Measurements from ENCODE around the gene UTF1. TPM values are rescaled to one million over a fixed set of nuclear protein-coding genes. Genes with fewer than 3 reads are reported as not detected.
"Not testable (repeated sequence)": the region's sequence is repeated elsewhere in the genome, so short reads cannot be mapped to it uniquely, and the experiment has no call there.

Gene UTF1
- total RNA-seq, 1 donor from 2014 or later, result not detected

DNA sequence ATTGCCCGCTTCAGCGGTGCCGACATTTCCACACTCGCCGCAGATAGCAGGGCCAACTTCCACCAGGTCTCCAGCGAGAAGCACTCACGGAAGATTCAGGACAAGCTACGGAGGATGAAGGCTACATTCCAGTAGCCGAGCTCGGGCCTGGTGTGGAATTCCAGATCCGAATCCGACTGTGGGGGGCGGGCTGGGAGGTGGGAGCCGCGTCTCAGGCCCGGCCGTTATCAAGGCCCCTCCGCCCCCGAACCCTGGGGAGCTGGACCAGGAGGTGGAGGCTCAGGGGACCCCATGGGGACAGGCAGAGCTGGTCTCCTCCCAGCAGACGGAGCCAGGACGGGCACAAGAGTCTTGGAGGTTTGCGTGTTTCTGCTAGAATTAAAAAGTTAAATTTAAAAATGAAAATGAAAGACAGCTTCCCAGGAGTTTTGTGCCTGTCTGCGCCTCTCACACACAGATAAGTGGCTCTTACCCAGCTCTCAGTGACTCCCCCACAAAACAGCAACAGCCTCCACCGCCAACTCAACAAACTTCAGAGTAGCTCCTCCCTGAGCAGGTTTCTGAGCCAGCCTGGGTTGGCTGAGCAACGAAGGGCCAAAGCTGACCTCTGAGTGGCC is 5.2 kb upstream of the UTF1 start:
- DNase-seq (ENCODE audit: low spot score), result no peak

DNA sequence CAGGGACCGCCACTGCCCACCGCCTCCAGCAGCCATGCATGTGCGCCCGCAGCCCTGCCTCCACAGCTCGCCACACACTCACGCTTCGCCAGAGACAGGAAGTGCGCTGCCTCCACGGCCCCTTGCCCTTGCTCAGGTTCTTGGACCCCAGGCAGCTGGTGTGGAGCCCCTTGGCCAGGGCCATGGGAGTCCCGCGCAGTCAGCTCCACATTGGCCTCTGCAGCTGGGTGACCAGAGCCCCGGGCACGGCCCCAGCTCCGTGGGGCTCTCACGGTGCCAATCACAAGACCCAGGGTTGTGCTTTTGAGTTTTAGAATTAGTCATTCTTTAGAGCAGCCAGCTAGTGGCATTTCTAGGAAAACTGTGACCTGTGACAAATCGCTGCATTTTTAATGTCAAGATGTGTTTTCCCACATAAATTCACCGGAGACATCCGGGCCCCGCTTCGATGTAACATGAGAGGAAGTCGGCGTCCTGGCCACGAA is 4.3 kb upstream of the UTF1 start:
- no peak for DNase-seq (ENCODE audit: low spot score)

DNA sequence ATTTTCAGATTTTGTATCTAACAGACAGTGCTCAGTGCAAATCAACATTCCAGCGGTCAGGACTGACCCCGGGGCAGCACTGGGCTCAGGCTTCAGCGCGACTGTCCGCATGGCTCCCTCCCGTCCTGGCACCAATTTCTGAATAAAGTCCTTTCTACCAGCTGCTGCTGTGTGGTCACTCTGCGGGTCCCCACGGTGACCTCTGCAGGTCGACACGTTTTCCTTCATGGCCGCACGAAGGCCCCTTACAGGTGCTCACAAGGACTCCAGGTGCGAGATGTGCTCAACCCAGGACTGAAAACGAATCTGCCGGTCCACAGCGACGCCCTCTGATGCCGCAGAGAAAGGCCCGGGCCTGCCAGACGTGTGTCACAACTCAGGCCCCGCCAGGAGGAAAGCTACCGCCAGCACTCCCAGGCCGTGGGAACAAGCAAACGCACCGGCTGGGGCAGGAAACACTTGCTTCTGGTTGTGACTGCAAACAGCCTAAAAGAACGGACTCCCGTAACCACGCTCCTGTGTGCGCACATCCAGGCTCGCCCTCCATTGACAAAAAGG is 3.7 kb upstream of the UTF1 start:
- no peak for DNase-seq (ENCODE audit: low spot score)

DNA sequence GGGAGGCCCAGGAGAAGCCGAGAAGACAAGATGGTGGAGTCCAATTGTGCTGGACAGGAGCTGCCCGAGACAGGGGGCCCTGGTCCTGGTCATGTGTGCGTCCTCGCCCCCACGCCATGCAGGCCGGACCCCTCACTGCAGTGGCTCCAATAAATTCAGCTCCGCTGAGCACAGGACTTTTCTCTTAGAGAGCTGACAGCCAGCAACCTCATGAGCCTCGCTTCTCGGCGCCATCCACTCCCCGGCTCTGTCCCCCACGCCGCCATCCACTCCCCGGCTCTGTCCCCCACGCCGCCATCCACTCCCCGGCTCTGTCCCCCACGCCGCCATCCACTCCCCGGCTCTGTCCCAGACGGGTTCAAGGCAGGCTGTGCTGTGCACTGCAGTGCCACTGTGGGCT is 2.8 kb upstream of the UTF1 start:
- no peak for DNase-seq (ENCODE audit: low spot score)

DNA sequence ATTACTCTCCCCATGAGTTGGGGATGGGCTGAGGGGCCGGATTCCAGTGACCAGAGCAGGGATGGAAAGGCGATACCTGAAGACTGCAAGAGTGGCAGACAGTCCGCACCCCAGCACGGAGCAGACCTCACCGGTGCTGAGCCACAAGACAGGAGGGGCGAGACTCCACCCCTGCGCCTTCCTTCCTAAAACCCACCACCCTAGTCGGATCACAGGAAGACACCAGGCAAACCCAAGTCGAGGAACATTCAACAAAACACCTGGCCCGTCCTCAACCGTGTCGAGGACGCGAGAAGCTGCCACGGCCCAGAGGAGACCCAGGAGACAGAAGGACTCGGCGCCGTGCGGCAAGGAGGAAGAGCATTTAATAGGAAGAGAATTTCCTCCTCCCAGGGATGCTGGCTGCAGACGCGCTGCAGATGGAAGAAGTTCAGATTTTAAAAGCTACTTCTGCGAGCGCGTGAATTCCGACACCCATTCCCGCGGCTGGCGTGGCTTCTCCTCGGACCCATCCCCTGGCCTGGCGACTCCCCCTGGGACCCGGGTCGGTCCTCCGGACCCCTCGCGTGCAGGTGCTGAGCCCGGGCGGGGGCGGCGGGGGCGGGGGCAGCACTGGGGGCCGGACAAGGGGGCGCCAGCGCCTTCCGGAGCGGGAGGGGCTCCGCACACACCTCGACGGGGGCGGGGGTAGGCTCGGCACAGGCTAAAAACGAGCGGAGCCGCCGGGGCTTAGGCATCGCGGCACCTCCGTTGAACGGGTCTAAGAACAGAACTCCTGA is 563 bp upstream of the UTF1 start:
- DNase-seq (ENCODE audit: low spot score), result no peak

DNA sequence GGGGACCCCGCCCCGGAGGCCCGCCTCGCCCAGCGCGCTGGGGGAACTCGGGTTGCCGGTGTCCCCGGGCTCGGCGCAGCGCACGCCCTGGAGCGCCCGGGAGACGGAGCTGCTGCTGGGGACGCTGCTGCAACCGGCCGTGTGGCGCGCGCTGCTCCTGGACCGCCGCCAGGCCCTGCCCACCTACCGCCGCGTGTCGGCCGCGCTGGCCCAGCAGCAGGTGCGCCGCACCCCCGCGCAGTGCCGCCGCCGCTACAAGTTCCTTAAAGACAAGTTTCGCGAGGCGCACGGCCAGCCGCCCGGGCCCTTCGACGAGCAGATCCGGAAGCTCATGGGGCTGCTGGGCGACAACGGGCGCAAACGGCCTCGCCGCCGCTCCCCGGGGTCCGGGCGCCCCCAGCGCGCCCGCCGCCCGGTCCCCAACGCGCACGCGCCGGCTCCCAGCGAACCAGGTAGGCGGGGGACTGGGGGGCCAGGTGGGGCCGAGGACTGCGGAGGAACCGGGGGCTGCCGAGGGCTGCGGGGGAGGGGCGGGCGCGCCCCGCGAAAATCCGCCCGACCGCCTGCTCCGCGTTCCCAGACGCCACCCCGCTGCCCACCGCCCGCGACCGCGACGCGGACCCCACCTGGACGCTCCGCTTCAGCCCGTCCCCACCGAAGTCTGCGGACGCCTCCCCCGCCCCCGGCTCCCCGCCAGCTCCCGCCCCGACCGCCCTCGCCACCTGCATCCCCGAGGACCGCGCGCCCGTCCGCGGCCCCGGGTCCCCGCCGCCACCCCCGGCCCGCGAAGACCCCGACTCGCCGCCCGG is 574 bp downstream of the UTF1 start:
- no peak for DNase-seq (ENCODE audit: low spot score)

DNA sequence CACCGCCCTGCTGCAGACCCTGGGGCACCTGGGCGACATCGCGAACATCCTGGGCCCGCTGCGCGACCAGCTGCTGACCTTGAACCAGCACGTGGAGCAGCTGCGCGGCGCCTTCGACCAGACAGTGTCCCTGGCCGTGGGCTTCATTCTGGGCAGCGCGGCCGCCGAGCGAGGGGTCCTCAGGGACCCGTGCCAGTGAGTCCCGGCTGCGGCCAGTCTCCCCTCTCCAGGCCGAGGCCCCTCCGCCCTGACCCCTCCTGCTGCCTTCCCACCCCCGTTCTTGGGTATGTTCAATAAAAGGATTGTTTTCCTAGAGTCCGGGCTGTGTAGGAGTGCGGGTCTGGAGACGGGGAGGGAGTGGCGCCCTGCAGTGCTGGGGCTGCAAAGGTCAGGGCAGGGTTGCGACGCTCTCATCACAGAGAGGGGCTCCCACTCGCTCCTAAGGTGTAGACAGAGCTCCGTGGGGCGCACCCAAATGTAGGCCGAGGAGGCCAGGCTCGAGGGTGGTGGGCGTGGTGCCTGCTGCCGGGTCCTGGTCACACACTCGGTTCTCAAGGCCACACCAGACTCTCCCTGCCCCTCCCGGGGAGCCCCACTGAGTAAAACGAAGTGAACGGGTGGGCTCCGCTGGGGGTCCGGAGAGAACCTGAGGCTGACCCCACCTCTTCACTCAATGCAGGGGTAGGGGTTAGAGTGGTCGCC is 1.4 kb downstream of the UTF1 start:
- no peak for DNase-seq (ENCODE audit: low spot score)

DNA sequence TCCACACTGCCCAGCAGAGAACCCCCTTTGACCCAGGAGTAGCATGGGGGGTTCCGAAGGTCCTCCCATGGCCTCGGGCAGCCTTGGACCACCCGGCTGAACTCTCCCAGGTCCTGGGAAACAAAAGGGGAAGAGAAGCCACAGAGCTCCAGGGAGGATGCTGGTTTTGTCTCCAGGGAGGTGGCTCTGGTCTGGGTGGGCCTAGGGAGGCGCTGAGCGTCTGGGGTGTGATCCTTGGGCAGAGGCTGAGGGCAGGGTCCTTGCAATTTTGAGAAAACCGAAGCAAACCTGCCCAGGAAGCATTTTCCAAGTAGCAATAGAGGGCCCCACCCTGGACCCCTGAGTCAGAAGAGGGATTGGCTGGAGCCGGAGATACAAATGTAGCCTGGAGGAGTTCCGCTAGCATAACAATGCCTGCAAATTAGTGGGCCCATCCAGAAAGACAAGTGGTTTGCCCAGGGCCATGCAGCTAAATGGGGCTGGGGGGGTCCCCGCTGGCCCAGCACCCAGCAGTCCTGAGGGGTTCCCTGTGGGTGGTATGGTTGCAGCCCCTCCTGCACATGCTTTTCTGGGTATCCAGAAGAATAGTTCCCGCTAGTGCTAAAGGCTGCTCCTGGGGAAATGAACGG is 2.0 kb downstream of the UTF1 start:
- no peak for DNase-seq (ENCODE audit: low spot score)

DNA sequence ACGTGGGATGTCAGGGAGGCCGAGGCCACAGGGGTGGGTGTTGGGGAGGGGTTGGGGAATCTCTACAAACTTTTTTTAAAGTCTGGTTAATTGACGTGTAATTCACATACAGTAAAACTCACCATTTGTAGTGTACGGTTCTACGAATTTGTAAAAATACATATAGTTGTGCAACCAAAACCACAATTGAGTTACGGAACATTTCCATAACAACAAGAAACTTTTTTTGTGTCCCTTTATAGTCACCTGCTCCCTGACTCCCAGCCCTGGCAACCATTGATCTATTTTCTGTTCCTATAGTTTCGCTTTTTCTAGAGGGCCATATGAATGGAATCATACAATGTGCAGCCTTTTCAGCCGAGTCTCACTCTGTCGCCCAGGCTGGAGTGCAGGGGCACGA is 4.8 kb downstream of the UTF1 start:
- not testable (repeated sequence) for DNase-seq (ENCODE audit: low spot score)

DNA sequence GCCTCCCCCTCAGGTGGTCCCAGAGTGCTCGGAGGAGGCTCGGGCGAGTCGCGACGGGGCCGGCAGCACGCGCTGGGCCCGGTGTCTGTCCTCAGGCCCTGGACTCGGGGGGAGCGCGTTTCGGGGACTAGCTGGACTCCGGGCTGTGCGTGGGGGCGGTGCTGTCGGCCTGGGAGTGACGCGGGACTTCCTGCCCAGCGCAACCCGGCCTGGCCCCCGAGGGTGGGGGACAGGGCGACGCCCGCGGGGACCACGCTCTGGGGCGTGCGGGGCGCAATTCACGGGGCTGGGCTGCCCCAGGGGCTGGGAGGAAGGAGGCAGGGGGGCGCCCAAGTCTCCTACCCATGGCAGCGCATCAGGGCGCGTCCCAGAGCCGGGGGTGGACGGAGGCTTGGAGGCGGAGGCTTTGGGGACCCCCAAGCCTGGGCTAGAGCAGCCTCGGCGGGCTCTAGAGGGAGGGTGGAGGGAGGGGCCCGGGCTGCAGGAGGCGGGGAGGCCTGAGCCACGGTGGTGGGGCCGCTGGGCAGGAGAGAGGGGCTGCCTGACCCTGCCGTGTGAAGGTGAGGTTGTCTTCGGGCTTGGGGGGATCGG is 5.3 kb downstream of the UTF1 start:
- no peak for DNase-seq (ENCODE audit: low spot score)

DNA sequence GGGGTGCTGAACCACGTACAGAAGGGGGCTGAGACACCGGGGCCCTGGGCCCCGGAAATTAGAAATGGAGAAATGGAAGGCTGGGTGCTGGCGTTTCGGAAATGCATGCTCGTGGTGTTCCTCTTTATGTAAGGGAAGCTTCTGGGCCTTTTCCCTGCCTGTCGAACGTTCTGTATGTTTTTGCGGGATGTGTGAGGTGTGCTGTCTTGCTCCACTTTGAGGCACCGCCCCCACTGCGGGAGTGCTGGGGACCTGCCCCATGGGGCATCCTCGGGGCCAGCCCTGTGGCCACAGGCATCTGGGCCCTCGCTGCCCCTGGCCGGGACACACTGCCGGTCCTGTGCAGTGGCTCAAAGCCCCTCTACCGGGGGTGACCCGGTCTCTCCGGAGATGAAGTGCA is 5.9 kb downstream of the UTF1 start:
- DNase-seq (ENCODE audit: low spot score), result no peak

DNA sequence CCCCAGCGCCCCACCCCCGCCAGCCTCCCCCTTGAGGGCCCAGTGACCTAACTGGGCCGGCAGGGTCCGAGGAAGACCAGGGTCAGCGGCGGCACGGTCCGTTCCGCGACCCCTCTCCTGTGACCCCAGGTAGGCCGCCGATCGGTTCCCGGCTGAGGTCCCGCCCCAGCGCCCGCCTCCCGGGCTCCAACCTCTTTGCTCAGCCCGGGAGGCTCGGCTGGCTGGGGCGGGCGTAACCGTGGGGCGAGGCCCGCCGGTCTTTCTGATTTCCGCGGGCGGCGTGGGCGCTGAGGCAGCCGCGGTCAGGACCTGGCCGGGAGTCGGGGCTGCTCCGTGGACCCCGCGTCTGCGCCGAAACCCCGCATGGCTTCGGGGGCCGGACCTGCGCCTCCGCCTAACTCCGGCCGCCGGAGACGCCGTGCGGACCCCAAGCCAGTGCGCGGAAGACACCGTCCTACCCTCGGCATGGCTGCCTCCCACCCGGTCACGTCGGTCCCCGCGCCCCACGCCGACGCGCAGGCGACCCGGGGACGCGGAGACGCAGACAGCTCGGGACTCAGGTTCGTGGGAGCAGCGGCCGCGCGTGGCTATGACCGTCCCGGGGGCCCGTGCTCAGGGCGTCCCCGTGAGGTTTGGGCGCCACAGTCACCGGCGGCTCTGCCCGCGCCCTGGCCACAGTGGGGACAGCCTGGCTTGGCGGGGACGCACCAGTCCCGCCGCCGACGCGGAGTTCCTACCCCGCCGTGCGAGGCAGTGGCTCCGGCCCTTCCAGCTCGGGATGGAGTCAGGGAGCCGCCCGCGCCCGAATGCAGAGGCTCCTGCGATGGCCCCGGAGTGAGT is 6.6 kb downstream of the UTF1 start:
- DNase-seq (ENCODE audit: low spot score), result no peak

DNA sequence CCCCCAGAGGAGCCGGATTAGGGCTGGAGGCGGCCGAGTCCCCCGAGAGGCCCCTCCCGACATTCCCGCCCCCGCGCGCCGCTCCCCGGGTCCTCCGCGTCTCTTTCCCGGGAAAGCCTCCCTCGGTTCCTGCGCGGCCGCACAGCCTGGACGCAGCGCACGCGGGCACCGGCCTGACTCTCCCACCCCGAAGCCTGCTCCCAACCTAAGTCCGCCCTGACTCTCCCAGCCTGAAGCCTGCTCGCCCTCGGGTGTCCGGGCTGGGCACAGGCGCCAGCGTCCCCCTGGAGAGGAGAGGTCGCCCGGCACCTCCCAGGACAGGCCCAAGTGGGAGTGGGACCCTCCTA is 7.2 kb downstream of the UTF1 start:
- no peak for DNase-seq (ENCODE audit: low spot score)

DNA sequence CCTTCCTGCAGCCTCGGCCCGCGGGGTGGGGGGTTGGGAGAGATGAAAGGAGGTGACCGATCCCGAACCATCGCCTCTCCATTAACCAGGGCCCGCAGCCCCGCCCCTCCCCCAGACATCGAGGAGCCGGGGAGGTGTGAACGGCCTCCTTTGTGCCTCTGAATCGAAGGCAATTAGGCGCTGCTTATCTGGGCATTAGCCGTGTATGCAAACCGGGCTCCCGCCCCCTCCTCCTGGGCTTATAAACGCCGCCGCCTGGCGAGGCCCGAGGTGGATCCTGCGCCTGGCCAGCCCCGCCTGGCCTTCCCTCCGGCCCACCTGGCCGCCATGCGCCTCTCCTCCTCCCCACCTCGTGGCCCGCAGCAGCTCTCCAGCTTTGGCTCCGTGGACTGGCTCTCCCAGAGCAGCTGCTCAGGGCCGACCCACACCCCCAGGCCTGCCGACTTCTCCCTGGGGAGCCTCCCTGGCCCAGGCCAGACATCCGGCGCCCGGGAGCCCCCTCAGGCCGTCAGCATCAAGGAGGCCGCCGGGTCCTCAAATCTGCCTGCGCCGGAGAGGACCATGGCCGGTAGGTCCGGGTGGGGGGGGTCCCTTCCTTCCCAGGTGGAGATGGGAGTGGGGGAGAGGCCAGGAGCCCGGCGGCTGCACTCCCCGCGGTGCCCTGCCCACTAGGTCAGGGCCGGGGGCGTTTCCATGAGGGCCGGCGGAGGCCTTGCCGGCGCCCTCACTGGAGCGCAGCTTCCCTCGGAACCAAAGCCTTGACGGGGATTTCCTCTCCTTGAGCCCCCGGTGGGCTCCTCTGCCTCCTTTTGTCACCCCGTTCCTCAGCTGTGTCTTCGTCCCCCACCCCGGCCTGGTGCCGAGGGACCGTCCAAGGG is 7.8 kb downstream of the UTF1 start, which contains the start of gene VENTX:
Gene VENTX, plus strand, starts transcription at position 268 of the 878 bp plus-strand sequence. Its CDS starts 60 bp downstream, at position 328.
- no peak for DNase-seq (ENCODE audit: low spot score)

DNA sequence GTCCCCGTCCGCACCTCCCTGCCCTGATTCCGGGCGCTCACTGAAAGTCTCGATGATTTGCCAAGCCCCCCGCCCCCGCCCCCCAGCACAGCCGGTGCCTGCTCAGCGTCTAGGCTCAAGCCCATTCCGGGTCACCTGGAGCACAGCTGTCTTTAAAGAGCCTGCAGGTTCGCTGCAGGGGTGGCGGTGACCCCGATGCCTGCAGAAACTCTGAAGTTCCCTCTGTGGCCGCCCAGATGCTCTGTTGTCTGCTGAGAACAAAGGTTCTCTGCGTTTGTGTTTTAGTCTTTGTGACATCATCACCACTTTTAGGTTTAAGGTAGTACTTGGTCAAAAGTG is 8.4 kb downstream of the UTF1 start:
- DNase-seq (ENCODE audit: low spot score), result no peak

DNA sequence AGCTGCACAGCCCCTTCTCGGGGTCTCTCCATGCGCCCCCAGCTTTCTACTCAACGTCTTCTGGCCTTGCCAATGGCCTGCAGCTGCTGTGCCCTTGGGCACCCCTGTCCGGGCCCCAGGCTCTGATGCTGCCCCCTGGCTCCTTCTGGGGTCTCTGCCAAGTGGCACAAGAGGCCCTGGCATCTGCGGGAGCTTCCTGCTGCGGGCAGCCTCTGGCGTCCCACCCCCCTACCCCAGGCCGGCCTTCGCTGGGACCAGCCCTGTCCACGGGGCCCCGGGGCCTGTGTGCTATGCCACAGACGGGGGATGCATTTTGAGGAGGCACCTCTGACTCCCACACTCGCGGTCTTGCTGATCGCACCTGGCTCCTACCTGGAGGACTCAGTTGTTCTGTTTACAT is 10.0 kb downstream of the UTF1 start:
- no peak for DNase-seq (ENCODE audit: low spot score)

DNA sequence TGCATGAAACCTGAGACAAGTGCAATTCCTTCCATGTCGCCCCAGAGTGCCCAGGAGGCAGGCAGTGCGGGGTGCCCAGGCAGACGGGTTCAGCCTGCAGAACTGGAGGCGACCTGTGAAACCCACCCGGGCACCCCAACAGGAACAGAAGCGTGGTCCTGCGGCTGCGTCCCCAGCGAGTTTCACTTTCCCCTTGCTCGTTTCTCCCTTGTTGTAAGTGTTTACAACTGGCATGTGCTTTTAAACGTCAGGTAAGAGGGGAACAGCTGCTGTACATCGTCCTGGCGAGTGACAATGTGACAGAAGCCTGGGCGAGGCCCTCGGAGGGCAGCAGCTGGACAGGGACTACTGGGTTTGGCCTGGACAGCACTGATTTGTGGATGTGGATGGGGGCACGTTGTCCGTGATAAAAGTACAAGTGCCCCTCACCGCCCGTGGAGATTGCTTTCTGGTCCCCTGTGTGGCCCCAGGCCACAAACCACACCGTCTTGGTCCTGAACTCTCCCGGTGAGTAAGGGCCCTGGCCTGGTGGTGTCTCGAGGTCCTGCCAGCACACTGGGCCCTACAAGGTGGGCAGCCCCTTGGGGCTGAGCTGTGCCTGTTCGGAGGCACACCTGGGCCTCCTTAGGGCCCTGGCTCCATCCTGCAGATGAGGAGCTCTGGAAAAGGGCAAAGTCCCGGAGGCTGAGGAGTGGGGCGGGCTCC is 11.6 kb downstream of the UTF1 start:
- no peak for DNase-seq (ENCODE audit: low spot score)

Measured in mesenteric fat pad (tissue), 1 donor.